Measurements from ENCODE around the gene NBPF9.
"Not testable (repeated sequence)": the region's sequence is repeated elsewhere in the genome, so short reads cannot be mapped to it uniquely, and the experiment has no call there.

- TF ChIP-seq MAFK (IDR thresholded peaks at IDR 0.05; ENCODE audit: low read depth, low read length); CTCF (conservative IDR thresholded peaks at IDR 0.05; ENCODE audit: low read depth, low read length); MXI1 (IDR thresholded peaks at IDR 0.05; ENCODE audit: borderline replicate concordance, low read depth, low read length); RAD21 (IDR thresholded peaks at IDR 0.05; ENCODE audit: low read length); POLR2A (IDR thresholded peaks at IDR 0.05; ENCODE audit: low read depth, low read length); FOS (IDR thresholded peaks at IDR 0.05; ENCODE audit: low read depth, low read length): not testable (repeated sequence)
Observed at GRCh38 chr1:149024327-149024726, 79.0 kb downstream of the NBPF9 start.
